GM12892 (cell line): ENCODE measurements around the gene UCK2.

Experiments
- POLR2A ChIP-seq: IDR thresholded peaks from 2 replicates; pipeline ENCODE4 v1.6.1; 2011; ENCODE audit warnings: low read depth, low read length, control low read depth
- POLR2AphosphoS5 ChIP-seq: IDR thresholded peaks from 2 replicates; pipeline ENCODE4 v1.6.1; 2011; ENCODE audit warnings: low read depth, low read length, control low read depth

- TF ChIP-seq POLR2A = no peak
- no peak for TF ChIP-seq POLR2AphosphoS5
Measured at GRCh38 chr1:165893507-165893906, 66.1 kb downstream of the UCK2 start.
